IPS DF 4.7 (cell line): ENCODE data around the gene EEF1A2.

Experiments
- DNase-seq: peaks from one replicate; pipeline ENCODE4 v3.0.0-alpha.2; 2013; ENCODE audit warnings: low spot score; ENCODE audit errors: extremely low read depth

Gene EEF1A2

DNA sequence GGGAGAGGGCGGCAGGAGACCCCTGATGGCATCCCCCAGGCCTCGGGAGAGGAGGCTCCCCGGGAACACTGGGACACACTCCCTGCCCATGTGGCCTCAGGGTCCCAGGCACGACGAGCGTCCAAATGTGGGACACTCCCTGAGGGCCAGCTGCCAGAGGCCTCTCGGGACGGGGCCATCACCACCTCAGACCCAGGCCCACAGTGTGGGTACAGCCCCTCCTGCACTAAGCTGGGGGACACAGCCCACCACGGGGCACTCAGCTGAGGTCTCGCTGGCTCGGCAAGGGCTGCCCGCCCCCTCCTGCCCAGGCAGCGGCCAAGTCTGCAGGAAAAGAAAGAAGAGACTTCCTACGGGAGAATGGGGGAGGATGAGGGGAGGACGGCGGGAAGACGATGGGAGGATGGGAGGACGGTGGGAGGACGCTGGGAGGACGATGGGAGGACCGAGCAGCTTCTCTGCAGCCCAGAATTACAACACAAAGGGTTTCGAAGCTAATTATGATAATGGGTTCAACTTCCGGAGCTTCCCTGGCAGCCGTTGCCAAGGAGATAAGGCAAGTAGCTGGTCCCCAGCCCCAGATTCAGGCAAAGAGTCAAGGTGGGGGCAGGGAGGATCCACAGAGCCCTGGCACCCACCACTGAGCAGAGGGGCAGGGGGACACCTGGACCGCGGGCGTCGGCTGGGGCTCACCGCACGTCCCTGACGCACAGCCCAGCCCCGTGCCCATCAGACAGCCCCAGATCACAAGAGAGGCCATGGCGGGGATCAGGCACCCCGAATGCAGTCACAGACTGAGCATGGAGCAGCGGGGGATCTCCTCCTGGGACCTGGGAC is 43.9 kb downstream of the EEF1A2 start:
- DNase-seq: no peak

- DNase-seq: no peak
Measured at GRCh38 chr20:63452821-63453523, 45.9 kb downstream of the EEF1A2 start.

DNA sequence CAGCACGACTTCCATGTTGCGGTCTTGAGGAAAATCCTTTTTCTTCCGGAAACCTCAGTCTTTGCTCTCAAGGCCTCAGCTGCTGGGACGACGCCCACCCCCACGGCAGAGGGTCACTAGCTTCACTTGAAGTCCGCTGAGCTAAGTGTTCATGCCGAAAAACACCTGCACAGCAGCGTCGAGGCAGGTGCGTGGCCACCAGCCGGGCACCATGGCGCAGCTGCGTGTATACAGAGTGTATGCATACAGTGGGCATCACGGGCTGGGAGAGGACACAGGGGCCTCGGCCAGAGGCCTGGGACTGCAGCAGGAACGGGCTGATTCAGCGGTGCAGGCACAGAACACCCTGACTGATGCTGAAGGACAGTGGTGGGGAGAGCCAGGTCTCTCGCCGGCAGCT is 46.5 kb downstream of the EEF1A2 start:
- DNase-seq: no peak

DNA sequence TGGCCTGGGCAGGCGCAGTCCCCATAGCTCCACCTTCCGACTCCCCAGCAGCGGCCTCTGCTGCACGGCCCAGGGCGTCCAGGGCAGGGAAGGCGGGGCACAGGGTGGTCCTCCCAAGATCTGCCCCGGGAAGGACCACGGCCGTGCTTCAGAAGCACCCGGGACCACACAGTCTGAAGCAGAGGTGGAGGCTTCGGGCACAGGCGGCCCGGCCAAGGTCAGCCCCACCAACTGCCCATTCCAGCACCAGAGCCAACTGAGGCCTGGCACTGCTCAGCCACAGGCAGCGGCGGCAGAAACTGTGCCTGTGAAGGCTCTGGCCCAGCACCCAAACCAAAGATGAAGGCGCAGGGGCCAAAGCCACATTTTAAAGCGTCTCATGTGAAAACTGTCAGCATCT is 47.1 kb downstream of the EEF1A2 start:
- no peak for DNase-seq

GRCh38 chr20:63449796-63450730 is 48.8 kb downstream of the EEF1A2 start:
- DNase-seq: no peak

DNA sequence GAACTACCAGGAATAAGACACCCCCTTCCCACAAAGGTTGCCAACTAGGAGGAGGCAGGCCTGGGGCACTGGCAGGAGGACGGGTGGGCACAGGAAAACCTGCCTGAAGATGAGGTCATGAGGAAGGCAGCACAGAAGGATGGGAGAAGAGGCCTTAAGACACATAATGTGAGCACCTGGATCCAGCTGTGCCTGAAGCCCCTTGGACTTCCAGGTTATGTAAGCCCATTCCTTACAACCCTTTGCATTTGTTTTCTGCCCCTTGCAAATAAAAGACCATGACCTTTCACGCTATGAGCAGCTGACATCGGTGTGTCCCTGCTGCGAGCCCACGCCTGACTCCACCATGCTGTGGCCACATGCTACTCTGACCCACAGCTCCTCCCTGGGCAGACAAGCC is 49.9 kb downstream of the EEF1A2 start:
- no peak for DNase-seq

DNA sequence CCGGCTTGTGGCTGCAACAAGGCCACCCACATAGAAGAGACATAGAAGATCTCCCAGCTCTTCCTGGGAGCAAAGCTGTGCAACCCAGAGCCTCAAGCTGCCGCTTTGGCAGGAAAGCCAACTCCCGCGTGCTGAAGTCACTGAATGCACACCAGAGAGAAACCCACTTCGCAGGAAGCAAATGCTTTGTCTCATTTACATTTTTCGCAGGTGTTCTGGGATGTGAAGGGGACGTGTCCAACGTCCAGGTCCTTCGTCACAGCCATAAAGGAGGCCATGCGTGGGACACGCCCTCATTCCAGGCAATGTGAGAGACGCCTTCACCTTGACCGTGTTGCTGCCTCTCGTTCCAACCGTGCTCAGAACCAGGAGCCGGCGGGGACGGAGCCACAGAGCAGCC is 50.9 kb downstream of the EEF1A2 start:
- no peak for DNase-seq

DNA sequence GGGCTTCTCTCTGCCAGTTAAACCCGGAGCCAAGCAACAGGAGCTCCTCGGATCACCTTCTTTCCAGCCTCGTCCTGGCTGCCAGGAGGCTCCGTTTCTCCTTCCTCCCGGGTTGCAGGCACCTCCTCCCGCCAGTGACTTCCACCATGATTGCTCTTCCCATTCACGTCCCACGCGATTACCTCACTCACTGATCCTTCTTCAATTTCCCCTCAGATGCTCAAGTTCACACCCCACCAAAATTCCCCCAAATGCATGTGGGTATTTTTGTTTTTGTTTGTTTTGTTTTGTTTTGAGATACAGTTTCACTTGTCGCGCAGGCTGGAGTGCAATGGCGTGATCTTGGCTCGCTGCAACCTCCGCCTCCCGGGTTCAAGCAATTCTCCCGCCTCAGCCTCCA is 51.6 kb downstream of the EEF1A2 start:
- no peak for DNase-seq

DNA sequence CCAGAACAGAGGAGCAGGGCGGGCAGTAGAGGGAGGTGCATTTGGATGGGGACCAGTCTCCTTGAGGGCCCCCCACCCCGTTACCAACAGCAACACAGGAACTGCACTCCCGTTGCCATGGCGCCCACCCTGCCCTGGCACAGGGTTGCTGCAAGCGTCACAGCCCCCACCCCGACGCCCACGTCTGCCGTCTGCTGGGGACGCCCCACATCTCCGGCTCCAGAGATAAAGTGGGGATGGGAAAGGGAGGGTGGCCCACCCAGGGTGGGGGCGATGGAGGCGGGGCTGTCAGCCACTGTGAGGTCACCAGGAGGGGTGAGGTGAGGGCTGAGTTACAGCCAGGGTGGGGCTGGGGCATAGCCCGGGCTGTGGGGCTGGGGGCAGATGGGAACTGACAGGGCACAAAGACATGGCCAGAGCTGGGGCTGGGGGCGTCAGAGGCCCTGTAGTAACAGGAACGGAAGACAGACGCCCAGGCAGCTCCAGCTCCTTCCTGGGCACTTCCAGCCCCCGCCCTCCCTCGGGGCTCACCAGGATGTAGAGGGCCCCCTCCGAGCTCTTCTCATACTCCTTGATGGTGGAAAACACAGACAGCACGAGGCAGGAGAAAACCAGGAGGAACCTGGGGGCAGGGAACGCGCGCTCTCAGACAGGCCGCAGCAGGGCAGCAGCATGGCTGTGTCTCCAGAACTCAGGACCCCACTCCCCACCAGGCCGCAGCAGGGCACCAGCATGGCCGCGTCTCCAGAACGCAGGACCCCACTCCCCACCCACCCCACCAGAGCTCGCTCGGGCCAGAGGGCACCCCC is 52.5 kb downstream of the EEF1A2 start:
- DNase-seq: no peak

GRCh38 chr20:63445075-63445734 is 53.7 kb downstream of the EEF1A2 start:
- no peak for DNase-seq

DNA sequence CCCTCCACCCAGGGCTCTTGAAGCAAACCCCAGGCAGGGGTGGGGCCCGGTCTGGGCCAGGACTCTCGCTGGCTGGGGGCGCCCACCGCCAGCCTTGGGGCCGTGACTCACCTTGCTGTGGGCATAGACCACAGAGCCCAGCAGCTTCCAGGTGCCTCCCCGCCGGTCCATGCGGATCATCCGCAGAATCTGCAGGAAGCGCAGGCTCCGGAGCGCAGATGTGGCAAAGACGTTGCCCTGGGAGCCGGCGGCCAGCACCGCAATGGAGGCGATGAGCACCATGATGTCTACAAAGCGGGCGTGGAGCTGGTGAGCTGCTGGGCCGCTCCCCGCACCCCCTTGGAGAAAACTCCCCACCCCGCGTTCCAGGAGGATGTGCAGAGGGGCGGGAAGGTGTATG is 54.3 kb downstream of the EEF1A2 start:
- no peak for DNase-seq

GRCh38 chr20:63443606-63444395 is 55.1 kb downstream of the EEF1A2 start:
- DNase-seq: no peak

DNA sequence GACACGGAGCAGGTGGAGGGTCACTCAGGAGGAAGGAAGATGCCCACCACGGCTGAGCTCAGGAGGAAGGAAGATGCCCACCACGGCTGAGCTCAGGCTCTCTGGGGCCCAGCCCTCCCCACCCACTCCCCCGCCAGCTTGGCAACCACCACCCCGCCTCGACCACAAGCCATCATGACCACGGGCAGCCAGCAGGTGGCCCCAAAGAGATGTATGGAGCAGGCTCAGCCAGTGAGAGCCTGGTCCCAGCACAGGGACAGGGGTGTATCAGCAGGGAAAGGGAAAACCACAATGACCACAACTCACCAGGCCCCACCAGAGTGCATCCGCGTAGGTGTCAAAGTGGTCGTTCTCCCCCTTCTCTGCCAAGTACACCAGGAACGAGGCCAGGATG is 56.8 kb downstream of the EEF1A2 start:
- no peak for DNase-seq

- no peak for DNase-seq
Measured at GRCh38 chr20:63441136-63442099, 57.5 kb downstream of the EEF1A2 start.

DNA sequence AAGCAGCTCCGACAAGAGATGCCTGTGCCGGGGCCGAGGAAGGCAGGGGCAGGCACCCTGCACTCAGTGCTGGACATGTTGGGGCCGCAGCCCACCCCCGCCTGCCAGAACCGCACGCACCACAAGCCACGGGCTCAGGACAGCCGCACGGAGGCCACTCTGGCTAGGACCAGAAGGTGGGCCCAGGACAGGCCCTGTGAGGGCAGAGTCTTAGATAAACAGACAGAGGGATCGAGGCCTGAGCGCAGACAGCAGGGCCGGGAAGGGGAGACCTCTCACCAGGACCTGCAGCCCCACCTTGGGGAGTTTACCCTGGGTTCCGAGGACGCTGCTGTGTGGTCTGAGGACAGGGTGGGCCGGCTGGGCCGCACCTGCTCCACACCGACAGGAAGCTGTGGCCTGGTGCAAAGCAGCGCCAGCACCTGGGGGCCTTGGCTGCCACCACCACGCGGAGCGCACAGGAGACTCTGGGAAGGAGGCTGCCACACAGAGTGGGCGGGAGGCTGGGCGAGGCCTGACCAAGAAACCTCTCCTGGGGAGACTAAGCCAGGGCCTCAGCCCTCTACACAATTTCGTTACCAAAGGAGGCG is 58.4 kb downstream of the EEF1A2 start:
- no peak for DNase-seq

- DNase-seq: no peak
Measured at GRCh38 chr20:63439866-63440265, 59.0 kb downstream of the EEF1A2 start.

- no peak for DNase-seq
Measured at GRCh38 chr20:63438121-63438520, 60.8 kb downstream of the EEF1A2 start.
